HG02798 (cell line): Measurements from ENCODE around the gene KCNA10.

Experiments
- ATAC-seq: cut with Tn5 transposase; IDR thresholded peaks from one replicate; pipeline ENCODE4 v1.9.1; 2021; ENCODE audit warnings: mild to moderate bottlenecking; ENCODE audit not compliant: unreplicated experiment, poor library complexity

KCNA10 gene

DNA sequence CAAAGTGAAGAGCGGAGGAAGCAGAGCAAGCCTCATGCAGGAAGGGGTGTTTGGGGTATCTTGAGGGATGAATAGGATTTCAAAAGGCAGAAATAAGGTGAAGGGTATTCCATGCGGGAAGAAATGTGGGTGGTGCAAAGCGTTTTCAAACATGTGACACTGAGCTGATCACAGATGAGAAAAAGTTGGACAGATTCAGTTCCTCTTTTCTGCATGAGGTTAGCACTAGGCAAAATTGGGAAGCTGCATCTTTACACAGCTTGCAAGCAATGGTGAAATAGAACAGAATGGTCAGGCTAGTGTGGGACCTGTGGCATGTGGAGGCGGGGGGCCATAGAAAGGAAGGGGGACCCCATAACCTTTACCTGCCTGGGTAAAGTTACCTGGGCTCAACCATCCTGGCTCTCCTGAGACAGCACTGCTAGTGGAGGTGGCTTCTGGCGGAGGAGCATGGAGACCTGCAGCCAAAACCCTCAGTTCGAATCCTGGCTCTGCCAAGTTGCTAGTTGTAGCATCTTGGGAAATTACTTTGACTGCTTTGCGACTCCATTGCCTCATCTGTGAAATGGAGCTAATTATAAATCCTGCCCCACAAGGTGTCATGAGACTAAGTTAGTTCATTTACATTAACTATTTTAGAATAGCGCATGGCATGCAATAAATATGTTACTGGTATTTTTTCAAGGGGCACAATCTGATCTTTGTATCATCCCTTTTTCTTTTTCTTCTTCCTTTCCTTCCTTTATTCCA, 16.4 kb downstream of the KCNA10 start:
- ATAC-seq: no peak

DNA sequence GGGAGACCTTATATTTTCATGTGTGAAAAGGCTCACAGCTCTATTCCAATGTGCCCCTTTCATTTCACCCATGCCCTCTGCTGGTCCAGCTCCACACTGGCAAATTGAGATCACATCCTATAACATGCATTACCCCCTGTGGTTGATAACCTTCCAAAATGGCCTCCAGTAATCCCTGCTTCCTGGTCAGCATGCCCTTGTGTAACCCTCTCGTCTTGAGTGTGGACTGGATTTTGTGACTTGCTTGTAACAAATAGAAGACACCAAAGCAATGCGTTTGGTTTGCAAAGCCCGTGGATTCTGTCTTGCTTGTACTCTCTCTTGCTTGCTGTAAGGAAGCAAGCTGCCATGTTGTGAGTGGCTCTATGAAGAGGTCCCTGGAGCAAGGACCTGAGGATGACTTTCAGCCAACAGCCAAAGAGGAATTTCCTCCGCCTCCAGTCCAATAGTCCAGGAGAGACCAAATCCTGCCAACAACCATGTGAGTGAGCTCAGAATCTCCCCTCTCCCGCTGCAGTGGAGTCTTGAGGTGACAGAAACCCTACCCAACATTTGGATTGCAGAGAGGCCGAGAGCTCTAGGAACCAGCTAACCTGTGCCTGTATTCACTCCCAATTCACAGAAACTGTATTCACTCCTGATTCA, 17.4 kb downstream of the KCNA10 start:
- ATAC-seq: no peak

DNA sequence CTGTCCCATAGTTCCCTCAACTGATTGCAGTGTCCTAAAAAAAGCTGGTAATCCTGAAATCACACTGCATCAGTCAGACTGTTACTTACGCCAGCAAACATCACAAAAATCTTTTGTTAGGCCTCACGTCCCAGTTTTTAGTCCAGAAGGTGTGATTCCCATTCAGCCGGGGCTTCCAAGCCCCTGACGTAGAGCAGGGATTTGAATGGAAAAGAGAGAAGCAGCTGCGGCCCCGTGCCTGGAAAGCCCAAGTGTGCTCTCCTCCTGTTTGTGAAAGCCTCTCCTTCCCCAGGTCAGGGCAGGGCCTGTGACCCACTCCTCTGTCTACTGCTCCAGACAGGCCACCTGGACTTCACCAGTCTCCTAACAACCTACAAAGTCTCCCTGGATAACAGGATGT, 20.7 kb downstream of the KCNA10 start:
- no peak for ATAC-seq

DNA sequence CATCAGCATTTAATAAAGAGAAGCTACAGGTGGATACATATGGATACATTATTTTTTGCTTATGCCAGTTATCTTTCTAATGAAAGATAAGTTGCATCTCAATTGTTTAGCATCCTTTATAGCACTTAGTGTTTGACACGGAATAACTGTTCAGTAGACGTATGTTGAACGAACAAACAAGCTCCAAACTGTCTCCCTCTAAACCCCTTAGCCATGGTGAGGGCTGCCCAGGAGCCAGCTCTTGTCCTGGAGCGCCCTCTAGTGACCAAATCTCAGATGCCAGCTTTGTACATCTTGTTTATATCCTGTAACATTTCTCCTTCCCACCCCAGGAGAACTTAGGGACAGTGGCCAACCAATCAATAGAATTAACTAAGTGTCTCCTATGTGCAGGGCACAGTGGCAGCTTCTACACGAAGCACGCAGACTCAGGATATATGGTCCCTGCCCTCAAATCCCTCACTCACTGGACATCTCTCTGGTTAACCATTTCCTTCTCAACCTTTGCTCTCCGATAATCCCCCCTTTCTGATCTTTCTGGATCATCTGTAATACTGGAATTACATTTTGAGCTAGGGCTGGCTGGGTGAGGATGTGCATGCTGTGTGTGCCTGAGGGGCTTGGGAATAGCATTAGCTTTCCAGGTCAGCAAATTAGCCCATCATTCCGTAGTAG, 22.9 kb downstream of the KCNA10 start:
- ATAC-seq: no peak

DNA sequence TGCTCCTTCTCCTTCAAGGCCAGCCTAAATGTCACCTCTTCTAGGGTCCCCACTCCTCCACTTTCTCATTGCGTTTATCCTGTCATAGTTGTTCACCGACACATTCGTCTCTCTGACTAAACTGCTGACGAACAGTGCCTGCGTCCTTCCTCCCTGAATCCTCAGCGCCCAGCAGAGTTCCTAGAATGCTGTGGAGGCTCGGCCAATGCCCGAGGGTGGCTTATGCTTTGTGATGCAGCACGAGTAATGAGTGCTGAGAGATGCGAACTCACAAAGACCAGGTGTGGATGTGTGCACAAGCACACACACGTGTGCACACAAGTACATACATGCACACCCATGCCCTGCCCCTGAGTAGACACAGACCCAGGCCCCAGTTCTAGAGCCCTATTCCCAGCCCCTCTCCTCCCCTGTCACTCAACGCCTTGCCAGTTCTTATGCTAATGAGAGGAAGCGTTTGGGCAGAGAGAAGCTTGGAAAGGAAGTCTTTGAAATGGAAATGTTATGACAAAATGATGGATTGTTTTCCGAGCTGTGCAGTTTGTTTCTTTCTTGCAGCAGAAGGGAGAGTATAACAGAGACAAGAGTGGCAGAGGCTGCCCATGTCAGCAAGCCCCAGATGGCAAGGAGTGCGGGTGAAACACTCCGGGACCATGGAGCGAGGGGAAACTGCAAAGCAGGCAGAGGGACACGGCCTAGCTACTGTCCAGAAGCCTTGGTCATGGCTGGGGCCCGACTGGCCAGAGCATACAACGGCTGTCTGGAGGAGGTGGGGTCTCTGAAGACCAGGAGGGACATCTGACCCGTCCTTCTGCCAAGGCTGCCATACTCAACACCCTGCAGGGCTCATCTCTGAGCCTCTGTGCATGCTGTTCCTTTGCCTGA, 24.2 kb downstream of the KCNA10 start:
- no peak for ATAC-seq

DNA sequence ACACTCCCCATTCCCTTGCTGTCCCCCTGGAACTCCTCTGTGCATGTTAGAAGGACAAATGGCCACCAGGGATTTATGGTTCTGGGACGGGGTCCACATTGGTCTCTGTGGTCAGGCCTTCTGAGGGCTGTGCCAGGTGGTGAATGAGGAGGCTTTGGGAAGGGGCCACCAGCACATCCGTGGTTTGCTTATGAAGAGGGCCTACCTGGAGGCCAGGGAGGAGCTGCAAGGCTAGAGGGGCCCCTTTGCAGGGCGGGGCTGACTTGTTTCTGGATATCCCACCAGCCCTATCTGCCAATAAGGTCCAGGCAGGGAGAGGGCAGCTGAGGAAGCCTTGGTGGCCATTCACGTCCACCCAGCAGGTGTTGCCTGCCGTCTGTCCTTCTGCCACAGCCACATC, 24.9 kb downstream of the KCNA10 start:
- ATAC-seq: no peak

DNA sequence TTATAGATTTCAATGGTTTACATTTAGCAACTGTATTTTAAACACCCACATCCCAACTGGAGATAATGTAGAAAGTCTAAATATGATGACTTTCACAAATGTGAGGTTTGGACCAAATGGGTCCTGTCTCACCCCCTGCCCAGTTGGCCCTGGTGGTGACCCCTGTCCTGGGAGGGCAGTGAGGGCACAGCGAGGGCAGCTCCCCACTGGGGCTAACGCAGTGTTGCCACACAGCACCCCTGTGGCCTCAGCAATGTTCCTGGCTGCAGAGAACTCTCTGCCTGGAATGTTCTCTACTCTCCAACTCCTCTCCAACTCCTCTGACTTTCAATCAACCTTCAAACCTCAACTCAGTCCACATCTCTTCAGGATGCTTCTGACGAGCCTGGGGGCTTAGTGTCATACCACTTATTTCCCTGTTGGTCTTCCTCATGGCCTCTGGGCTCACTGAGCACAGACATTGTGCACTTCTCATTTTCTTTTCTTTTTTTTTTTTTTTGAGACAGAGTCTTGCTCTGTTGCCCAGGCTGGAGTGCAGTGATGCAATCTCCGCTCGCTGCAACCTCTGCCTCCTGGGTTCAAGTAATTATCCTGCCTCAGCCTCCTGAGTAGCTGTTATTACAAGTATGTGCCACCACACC, 25.8 kb downstream of the KCNA10 start:
- ATAC-seq: no peak

DNA sequence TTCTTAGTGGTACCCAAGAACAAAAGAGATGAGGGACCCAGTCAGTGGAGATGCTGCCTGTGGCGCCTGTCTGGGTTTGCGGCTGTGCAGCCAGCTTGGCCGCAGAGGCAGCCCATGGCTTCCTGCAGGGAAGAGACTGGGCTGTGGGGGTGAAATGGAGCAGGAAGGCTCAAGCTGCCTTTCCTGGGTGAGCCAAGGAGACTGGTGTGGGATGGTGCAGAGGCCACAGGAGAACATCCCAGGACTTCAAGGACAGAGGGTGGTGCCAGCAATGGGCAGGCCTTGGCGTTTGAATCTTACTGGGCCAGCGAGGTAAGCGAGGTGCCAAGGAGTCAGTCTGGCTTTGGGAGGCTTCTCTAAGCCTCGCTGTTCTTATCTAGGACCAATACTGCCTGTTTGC, 26.4 kb downstream of the KCNA10 start:
- no peak for ATAC-seq

DNA sequence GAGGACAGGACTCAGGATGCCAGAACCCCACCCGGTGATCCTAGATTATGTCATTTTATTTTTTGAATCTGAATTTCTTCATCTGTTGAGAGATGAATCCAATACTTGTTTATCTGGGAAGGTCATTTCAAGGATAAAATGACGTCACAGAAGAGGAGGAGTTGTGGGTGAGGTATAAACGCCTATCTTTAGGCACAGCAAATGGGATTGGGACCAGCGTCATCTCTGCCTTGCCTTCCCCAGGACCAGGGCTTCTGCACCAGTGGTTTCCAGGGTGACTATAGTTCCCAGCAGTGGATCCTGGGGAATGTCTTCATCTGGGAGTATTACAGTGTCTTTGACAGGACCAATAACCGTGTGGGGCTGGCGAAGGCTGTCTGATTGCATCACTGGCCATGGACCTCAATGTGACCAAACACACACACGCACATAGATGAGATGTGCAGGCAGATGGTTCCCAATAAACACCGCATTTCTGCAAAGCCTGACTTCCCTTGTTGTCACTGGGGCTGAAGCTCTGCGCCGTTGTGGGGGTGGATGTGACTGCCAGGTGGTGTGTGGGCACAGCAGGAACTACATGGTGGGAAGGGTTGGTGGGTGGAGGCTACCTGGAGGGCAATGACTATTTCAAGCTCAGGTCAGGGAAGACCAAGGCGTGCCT, 28.1 kb downstream of the KCNA10 start:
- ATAC-seq: no peak

DNA sequence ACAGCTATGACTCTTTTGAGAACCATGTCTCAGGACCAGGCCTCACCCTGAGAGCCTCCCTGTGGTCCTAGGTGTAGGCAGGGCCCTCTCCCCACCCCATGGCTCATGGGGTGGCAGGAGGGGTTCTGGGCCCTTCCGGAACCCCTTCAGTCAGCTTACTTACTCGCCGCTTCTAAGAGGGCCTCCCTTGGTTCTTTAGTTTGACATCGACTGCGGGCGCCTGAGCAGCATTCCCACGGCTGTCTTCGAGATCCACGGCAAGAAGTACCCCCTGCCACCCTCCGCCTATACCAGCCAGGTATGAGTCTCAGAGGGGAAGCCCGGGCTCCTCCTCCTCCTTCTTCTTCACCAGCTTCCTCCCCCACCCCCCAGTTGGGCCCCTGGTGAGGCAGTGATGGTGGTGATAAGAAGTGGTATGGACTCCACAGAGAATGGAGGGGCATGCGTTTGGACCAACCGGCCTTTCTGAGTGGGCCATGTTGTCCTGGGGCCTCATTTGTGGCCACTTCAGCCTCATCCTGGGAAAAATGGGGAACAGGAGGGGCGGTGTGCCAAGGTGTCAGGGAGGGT, 28.9 kb downstream of the KCNA10 start:
- no peak for ATAC-seq

DNA sequence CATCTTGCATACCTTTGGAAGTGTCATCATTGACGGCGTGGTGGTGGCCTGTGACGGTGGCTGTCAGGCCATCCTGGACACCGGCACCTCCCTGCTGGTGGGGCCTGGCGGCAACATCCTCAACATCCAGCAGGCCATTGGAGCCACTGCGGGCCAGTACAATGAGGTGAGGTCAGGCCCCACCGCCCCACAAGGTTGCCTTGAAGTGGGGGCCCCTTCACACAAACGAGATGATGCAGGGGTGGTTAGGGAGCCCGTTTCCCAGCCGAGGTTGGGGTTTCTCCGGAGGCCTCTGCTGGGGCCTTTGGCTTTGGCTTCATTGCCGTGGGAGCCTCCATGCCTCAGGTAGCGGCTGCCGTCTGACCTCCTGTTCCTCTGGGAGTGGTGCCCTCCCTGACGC, 29.6 kb downstream of the KCNA10 start:
- ATAC-seq: no peak

DNA sequence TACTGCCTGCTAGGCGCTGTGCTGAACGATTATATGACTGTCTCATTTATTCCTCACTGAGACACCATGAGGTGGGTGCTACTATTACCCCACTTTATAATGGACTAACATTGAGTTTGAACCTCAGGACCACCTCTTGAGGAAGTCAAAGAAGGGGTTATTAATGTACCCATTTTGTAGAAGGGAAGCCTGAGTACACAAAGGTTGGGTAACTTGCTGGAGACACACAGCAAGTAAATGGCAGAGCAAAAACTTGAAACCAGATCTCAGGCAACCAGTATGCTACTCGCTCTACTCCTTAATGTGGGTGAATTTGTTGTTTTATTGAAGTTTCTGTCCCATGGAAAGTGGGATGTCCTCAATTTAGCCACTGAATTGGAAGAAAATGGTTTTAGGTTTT, 30.1 kb downstream of the KCNA10 start:
- ATAC-seq: no peak

DNA sequence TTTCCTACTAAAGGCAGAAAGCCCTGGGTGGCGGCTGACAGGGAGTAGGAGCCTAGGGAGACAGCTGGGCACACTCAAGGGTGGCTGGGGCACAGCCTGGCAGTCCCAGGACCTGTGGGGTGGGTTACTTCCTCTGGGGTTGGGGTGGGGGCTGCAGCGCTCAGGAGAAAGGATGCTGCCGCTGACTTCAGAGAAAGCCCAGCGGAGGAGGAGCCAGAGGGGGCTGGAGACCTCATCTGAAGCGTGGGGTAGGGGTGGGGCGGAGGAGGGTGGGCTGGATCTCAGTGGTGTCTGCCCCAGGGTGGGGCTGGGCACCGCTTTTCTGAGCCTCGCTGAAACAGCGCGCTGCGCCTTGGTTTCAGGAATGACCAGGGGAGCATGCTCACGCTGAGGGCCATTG, 30.8 kb downstream of the KCNA10 start:
- no peak for ATAC-seq

DNA sequence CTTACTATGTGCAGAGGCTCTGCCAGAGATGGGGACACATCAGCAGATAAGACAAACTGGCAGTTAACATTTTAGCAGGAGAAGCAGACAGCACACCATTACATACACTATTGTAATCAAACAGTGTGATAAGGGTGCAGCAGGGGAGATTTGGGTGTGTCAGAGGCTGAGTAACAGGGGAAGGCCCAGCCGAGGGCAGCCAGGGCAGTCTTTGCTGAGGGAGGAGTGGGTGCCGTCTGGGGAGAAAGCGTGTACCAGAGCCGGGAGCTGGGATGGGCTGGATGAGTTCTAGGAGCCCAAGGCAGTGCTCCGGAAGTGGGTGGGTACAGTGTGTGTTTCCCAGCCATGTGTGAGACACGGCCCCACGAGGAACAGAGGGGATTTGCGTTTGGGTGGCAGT, 31.2 kb downstream of the KCNA10 start:
- ATAC-seq: no peak

DNA sequence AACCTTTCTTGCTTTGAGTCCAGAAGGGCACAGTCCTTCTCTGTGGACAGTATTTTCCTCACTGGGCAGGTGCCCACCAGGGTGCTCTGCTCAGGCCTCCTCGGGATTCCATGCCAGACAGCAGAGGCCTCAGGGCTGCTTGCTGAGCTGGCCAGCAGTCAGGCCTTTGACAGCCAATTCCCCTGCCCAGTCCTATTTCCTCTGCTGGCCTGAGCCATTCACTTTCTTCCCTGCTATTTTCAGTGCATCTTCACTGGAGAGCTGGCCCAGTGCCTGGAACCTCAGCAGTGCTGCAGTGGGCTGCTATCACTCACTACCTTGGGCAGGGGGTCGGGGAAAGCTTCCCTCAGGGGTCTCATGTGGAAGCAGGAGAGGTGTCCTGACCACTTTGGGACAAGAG, 33.2 kb downstream of the KCNA10 start:
- no peak for ATAC-seq

DNA sequence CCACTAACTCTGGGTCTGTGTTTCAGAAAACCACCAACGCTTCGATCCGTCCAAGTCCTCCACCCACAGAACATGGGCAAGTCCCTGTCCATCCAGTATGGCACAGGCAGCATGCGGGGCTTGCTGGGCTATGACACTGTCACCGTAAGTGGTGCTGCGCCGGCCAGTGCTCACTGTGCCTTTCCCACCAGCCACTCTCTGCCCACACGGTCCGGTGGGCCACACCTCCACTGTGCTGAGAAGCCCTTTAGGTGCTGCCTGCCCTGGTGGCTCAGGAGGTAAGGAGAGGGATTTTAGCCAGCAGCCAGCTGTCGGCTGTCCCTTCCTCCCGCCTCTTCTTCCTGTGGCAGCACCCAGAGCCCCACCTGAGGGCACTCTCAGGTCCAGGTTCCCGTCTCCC, 34.2 kb downstream of the KCNA10 start:
- no peak for ATAC-seq

DNA sequence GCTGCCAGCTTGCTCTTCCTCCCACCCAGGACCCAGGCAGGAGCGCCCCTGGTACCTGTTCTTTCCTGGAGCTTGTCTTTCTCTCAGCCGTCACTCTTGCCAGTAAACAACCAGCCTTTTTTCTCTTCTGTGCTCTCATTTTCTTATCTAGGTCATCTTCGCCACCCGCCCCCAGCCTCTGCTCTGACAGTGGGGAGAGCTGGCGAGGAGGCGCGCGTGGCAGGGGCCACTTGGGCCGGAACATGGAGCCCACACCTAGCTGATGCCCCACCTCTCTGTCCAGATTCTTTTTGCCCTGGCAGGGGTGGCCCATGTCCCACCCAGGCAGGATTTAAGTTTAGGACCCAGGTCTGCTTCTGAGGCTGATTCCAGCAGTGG, 35.7 kb downstream of the KCNA10 start:
- ATAC-seq: no peak

DNA sequence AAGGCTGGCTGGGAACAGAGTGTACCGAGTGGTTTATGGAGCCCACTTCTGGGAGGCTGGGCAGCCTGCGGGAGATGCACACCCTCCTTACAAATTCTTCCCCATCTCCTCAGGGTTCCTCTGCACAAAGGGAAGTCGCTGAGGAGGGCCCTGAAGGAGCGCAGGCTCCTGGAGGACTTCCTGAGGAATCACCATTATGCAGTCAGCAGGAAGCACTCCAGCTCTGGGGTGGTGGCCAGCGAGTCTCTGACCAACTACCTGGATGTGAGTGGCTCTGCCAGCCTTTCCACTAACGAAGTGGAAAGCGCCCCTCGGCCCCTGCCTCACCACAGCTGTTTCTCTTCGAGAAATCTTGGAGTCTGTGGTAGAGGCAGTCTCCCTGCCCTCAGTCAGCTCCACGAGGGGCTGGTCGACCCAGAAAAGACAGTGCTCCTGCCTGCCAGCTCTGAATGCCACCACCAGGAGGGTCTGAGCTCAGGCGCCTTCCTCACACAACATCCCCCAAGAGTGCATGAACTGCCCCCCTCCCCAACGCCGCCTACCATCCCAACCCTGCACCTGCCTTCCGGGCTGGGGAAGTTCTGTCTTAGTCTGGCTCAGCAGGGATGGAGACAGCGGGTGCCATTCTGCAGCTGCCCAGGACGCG, 36.2 kb downstream of the KCNA10 start:
- no peak for ATAC-seq
